ENCODE measurements around the gene ESR2. TPM values are rescaled to one million over a fixed set of nuclear protein-coding genes. Genes with fewer than 3 reads are reported as not detected.
"Not testable (repeated sequence)": the region's sequence is repeated elsewhere in the genome, so short reads cannot be mapped to it uniquely, and the experiment has no call there.

ESR2 gene
- total RNA-seq, 1 donor from 2014 or later = 0.16 TPM

- H3K36me3 Mint-ChIP-seq (ENCODE audit: unreplicated experiment) = peaks cover 30% of the 10 kb centered on the region
- no peaks in the 10 kb centered on the region for H3K27me3 Mint-ChIP-seq (ENCODE audit: unreplicated experiment)
- peaks cover under 1% of the 10 kb centered on the region for H3K4me1 Mint-ChIP-seq (ENCODE audit: unreplicated experiment)
- no peak overlapping the region for H3K27ac Mint-ChIP-seq (ENCODE audit: unreplicated experiment)
- no peaks in the 10 kb centered on the region for H3K9me3 Mint-ChIP-seq (ENCODE audit: unreplicated experiment)
- H3K4me3 Mint-ChIP-seq (ENCODE audit: unreplicated experiment) = no peak overlapping the region
- DNase-seq (ENCODE audit: extremely low spot score, unreplicated experiment) = no peak
- no peak for TF ChIP-seq CTCF (IDR thresholded peaks at IDR 0.05)
These were observed 81.1 kb downstream of the ESR2 start for GRCh38 chr14:64213086-64213485.

GRCh38 chr14:64212666-64213065, 81.5 kb downstream of the ESR2 start:
- no peaks in the 10 kb centered on the region for H3K4me1 Mint-ChIP-seq (ENCODE audit: unreplicated experiment)
- H3K36me3 Mint-ChIP-seq (ENCODE audit: unreplicated experiment) = peaks cover 30% of the 10 kb centered on the region
- no peak for TF ChIP-seq CTCF (IDR thresholded peaks at IDR 0.05)
- DNase-seq (ENCODE audit: extremely low spot score, unreplicated experiment) = no peak
- H3K27me3 Mint-ChIP-seq (ENCODE audit: unreplicated experiment) = no peaks in the 10 kb centered on the region
- no peak overlapping the region for H3K27ac Mint-ChIP-seq (ENCODE audit: unreplicated experiment)
- no peak overlapping the region for H3K4me3 Mint-ChIP-seq (ENCODE audit: unreplicated experiment)
- no peaks in the 10 kb centered on the region for H3K9me3 Mint-ChIP-seq (ENCODE audit: unreplicated experiment)

- H3K9me3 Mint-ChIP-seq (ENCODE audit: unreplicated experiment); DNase-seq (ENCODE audit: extremely low spot score, unreplicated experiment); H3K4me1 Mint-ChIP-seq (ENCODE audit: unreplicated experiment); H3K27me3 Mint-ChIP-seq (ENCODE audit: unreplicated experiment); H3K27ac Mint-ChIP-seq (ENCODE audit: unreplicated experiment); H3K4me3 Mint-ChIP-seq (ENCODE audit: unreplicated experiment): not testable (repeated sequence)
- peaks cover 22% of the 10 kb centered on the region for H3K36me3 Mint-ChIP-seq (ENCODE audit: unreplicated experiment)
These were observed 83.3 kb downstream of the ESR2 start for GRCh38 chr14:64210912-64211311.

GRCh38 chr14:64210216-64210615, 84.0 kb downstream of the ESR2 start:
- DNase-seq (ENCODE audit: extremely low spot score, unreplicated experiment) = no peak
- Mint-ChIP-seq H3K4me3 (ENCODE audit: unreplicated experiment) (no peak overlapping the region), H3K36me3 (ENCODE audit: unreplicated experiment) (peaks cover 20% of the 10 kb centered on the region), H3K27me3 (ENCODE audit: unreplicated experiment) (no peaks in the 10 kb centered on the region), H3K9me3 (ENCODE audit: unreplicated experiment) (no peaks in the 10 kb centered on the region), H3K27ac (ENCODE audit: unreplicated experiment) (no peak overlapping the region), H3K4me1 (ENCODE audit: unreplicated experiment) (peaks cover 2% of the 10 kb centered on the region)
- no peak for TF ChIP-seq CTCF (IDR thresholded peaks at IDR 0.05)

GRCh38 chr14:64209444-64210131, 84.6 kb downstream of the ESR2 start:
- Mint-ChIP-seq H3K4me1 (ENCODE audit: unreplicated experiment) (peaks cover 2% of the 10 kb centered on the region), H3K4me3 (ENCODE audit: unreplicated experiment) (no peak overlapping the region), H3K27ac (ENCODE audit: unreplicated experiment) (no peak overlapping the region), H3K9me3 (ENCODE audit: unreplicated experiment) (no peaks in the 10 kb centered on the region), H3K27me3 (ENCODE audit: unreplicated experiment) (no peaks in the 10 kb centered on the region), H3K36me3 (ENCODE audit: unreplicated experiment) (peaks cover 20% of the 10 kb centered on the region)
- TF ChIP-seq CTCF (IDR thresholded peaks at IDR 0.05) = no peak
- no peak for DNase-seq (ENCODE audit: extremely low spot score, unreplicated experiment)
